Stimulated activated CD8-positive, alpha-beta memory T cell treated with anti-CD3 and anti-CD28 coated beads, Interleukin-15, amount 100 ng/mL, for 24 hours (primary cell): Measurements from ENCODE around the gene TRPT1.

ENCODE experiments used
- DNase-seq: peaks from one replicate; pipeline ENCODE4 v3.0.0-alpha.2; 2020; ENCODE audit warnings: low read depth

Gene TRPT1

DNA sequence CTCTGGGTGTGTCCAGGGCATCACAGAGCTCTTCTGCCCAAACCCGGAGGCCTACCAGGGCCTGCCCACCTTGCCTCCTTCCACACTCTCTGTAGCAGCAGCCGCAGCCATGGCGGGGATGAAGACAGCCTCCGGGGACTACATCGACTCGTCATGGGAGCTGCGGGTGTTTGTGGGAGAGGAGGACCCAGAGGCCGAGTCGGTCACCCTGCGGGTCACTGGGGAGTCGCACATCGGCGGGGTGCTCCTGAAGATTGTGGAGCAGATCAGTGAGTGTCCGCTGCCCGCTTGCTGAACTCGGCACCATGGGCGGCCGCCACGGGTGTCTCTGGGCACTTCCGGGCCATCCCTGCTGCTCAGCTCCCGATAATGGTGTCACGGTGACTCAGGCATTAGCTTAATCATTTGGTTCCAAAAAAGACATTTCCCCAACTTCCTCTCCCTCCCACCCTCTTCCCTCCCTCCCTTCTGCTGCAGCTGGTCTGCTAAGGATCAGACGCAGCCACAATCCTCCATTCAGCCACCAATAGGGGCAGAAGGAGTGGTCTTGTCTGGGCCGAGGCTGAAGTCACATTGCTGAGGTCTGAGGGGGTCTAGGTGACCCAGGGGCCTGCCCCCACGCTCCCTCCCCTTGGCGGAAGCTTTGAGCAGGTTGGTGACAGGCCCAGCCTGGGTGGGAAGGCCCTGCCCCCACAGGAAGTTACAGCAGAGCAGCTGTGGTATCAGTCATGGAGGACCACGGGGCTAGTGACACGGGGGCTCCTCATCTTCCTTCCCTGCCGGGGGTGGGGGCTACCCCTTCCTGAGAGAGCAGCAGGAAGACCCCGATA, 18.5 kb downstream of the TRPT1 start:
- DNase-seq: peak; percentile 53

DNA sequence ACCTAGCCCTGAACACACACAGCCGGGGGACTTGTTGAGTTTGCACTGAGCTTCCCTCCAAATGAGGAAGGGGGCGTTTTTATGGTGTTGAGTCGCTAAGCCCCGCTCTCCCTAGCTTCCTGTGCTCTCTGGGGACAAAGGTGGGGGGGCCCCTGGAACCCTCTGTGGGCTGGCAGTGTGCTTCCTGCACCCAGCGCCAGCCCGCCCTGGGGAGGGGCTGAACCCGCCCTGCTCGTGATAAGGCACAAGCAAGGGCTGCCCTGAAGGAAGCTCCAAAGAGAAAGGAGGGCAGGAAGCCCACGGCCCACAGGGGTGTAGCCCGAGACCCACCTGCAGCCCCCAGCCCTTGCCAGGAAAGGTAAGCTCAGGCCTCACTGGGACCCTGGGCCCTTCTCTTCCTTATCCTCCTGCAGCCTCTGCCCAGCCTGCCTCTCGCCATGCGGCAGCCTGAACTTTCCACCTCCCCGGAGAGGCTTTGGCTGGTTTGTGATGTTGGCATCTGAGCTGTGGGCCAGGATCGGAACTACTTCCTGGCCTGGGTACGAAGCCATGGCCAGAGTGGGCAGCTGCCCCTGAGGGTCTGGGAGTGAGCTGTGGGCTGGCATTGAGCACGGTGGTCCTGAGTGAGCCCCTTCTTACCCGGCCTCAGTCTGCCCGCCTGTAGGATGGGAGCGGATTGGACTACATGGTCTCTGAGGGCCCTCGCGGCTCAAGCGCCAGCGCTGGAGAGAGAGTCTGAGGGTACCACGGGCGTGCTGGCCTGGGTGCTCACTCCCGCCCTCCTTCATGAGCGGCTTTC, 19.3 kb downstream of the TRPT1 start, which contains the start of gene FERMT3:
FERMT3 (plus strand) TSS at position 265 of the 799 bp plus-strand sequence. CDS start 644 bp downstream, outside the sequence.
- DNase-seq: peak; percentile 44

GRCh38 chr11:64204464-64204989, 21.5 kb downstream of the TRPT1 start:
- peak; percentile 39 for DNase-seq

DNA sequence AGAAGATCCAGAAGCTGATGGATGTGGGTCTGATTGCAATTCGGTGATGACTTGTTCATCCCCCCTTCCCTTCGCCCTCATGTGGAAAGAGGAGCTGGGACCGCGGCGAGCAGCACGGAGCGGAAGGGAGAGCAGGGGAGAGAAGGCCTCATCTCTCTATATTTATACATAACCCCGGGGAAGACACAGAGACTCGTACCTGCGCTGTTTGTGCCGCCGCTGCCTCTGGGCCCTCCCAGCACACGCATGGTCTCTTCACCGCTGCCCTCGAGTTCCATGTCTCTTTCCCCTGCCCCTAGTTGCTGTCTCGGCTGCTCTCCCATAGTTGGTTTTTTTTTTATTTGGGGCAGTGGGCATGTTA, 21.9 kb downstream of the TRPT1 start:
- DNase-seq: no peak

DNA sequence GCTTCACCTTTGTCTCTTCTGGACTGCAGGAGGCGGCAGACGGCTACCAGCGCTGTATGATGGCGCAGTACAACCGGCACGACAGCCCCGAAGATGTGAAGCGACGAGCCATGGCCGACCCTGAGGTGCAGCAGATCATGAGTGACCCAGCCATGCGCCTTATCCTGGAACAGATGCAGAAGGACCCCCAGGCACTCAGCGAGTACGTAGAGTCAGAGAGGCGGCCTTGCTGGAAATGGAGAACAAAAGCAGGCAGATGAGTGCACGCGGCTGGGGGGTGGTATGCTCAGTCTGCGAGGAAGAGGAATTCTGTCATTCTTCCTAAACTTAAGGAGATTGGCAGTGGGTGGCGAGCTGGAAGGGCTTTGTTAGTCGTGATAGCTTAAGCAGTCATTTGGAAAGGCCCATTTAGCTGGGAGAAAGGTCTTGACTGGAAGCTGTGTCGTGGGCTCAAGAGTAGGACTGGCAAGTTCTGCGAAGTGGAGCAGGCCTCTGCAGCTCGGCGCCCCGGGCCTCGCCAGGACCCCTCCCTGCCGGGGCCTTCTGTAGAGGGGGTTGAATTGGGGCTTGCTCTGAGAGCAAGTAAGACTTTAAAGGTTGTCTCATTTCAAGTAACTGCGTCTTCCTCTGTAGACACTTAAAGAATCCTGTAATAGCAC, 22.4 kb downstream of the TRPT1 start:
- no peak for DNase-seq

- no peak for DNase-seq
Observed at GRCh38 chr11:64202992-64203391, 23.0 kb downstream of the TRPT1 start.

DNA sequence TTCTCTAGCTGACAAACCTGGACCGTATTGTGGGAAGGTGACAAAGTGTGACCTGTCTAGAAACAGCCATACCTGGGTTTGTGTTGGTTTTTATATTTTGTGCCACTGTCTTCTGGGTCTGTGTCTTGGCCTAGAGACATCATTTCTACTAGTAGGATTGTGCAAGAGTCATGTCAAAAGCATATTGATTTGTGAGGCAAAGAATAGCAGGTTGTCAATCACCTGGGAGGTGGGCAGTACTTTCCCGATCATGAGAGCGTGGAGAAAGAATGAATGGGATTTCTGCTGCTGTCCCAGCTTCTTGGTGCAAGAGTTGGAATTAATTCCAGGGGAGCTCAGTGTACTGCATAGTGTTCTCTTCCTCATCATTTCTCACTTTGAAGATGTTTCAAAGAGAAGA, 24.4 kb downstream of the TRPT1 start:
- DNase-seq: no peak

DNA sequence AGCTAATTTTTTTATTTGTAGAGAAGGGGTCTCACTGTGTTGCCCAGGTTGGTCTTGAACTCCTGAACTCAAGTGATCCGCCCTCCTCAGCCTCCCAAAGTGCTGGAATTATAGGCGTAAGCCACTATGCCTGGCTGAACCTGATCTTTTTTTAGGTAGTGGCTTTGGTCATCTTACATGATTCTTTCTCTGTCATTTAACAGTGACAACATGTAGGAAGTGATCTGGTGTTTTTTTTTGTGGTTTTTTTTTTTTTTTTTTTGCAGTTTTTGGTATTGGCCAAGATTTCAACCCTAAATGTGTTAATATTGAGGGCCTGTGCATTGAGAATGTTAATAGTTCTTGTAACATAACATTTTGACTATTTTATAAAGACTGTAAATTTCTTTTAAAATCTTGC, 27.5 kb downstream of the TRPT1 start:
- no peak for DNase-seq

DNA sequence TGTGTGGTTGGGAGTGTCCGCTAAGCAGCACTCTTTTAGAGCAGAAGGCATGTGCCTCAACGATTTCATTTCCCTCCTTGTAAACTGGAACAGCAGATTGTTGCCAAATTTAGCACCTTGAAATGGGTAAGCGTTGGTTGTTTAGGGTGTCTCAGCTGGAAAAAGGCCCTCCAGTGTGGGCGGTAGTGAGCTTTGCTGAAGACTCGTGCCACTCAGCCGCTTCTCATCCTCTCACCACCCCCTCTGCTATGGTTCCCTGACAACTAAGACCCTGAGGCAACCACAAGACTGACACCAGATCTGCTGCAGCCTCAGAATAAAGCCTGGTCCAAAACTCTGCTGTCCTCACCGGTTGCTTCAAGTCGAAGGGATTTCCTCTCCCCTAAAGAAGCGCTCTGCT, 29.4 kb downstream of the TRPT1 start:
- DNase-seq: no peak

- no peak for DNase-seq
Observed at GRCh38 chr11:64192434-64192833, 33.6 kb downstream of the TRPT1 start.

GRCh38 chr11:64186492-64187165, 39.4 kb downstream of the TRPT1 start:
- DNase-seq: no peak

GRCh38 chr11:64185693-64186491, 40.1 kb downstream of the TRPT1 start, which contains the start of gene STIP1:
Gene STIP1 (plus strand): TSS chr11:64186171. CDS start chr11:64186262, 91 bp downstream.
- DNase-seq: peak; percentile 96

DNA sequence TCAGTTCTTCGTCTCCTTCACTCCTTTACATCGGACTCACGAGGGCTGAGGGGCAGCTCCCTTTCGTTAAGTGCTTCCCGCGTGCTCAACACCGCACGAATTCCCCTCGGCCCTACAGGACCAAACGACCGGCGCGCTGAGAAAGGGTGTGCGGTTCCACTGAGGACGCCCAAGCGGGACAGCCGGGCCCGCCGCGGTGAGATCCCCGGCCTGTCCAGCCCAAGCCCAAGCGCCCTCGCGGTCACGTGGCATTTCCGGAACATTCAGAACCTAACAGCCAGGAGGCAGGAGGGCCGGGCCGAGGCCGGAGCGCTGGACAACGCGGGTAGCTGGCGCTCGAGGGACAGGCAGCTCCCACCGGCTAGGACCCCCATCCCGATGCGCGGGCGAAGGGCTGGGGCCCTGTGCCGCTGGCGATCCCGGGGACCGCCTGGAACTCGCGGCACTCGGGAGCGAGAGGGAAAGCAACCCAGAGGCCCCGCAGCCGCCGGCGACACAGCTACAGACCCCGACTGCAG, 40.8 kb downstream of the TRPT1 start:
- DNase-seq: no peak

DNA sequence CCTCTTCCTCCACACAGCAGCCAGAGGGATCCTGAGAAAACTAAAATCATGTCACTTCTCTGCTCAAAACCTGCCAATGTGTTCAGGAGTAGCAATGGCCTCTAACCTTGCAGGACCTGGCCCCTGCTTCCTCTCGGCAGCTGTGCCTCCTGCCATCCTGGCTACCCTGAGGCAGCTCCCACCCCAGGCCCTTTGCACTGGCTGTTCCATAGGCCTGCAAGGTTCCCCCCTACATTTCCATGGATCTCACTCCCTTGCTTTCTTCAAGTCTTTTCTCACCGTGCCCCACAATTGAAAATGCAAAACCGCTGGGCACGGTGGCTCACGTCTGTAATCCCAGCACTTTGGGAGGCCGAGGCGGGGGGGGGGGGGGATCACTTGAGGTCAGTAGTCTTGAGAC, 42.1 kb downstream of the TRPT1 start:
- DNase-seq: no peak

DNA sequence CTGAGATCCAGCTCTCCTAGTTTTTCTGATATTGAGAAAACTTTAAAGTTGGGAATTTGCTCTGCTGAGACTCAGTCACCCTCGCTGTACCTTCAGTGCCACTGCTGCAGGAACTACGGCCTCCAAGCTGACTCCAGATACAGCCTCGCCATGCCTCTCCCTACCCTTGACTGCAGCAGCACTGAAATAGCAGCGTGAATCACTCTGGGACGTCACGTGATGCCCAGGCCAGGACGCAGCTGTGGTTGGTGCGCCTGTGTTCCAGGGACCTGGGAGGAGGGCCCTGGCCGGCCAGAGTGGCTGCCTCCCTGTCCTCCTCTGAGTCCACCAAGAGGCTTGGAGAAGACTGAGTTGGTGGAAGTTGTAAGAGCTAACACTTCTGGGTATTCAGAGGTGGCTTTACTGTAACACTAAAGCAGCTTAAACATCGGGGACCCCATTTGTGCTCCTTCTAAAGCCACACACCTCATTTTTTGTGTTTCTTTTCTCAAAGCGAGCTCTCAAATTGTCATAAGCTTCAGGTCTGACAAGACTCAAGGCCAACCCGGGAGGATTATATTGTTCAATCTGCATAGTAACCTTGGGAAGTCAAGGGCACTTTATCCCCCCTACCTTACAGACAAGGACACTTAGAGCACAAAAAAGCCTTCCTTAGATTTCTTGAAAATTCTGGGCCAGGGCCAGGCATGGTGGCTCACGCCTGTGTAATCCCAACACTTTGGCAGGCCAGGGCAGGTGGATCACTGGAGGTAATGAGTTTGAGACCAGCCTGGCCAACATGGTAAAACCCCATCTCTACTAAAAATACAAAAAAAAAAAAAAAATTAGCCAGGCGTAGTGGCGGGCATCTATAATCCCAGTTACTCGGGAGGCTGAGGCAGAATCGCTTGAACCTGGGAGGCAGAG, 44.2 kb downstream of the TRPT1 start:
- DNase-seq: no peak

DNA sequence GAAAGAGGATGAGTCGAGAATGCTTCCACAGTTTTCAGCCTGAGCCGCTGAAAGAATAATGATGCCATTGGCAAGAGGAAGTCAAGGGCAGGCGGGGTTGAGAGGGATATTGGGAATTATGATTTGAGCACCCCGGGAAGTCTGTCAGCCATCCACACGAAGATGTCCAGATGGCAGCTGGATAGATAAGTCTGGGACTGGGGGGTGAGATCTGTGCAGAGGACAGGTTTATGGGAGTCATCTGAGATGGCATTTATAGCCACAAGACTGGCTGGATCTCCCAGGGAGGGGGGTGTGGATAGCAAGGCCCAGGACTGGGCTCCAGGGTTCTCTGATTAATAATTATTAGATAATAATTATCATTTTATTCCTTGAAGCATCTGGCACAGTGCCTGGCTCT, 45.1 kb downstream of the TRPT1 start:
- DNase-seq: no peak

GRCh38 chr11:64178951-64179639, 46.9 kb downstream of the TRPT1 start:
- no peak for DNase-seq

DNA sequence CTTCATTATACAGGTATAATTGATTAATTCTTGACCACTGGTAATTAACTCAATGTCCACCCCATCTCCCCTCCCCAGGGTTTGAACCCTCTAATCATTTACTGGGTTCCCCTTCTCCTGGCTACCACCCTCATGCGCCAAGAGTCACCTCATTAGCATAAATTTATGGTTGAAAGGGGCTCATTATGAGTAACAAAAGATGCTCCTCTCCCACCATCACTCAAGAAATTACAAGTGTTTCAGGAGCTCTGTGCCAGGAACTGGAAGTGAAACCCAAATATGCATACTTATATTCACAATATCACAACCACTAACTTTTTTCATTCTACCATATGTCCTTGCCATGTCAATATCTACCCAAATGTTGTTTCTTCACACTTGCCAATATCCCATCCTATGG, 47.8 kb downstream of the TRPT1 start:
- DNase-seq: no peak

DNA sequence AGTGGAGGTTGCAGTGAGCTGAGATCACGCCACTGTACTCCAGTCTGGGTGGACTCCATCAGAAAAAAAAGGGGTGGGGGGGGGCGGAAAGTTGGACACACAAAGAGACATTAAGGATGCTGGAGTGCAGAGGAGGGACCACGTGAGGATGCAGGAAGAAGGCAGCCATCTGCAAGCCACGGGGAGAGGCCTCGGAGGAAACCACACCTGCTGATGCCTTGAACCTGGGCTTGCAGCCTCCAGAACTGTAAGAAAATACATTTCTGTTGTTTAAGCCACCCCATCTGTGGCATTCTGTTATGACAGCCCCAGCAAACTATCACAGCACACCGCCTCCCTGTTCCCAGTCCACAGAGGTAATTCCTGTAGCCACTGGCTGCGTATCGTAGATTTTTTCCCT, 49.2 kb downstream of the TRPT1 start:
- DNase-seq: no peak
